ENCODE data around the gene HIRIP3.

GRCh38 chr16:29963021-29963743, 32.2 kb downstream of the HIRIP3 start:
- TF ChIP-seq POLR2A (IDR thresholded peaks at IDR 0.05; ENCODE audit: low read length) = no peak
- no peak for TF ChIP-seq EP300 (IDR thresholded peaks at IDR 0.05)
- no peak for TF ChIP-seq KDM1A (IDR thresholded peaks at IDR 0.05; ENCODE audit: low read depth)
- no peak for TF ChIP-seq BHLHE40 (IDR thresholded peaks at IDR 0.05; ENCODE audit: low read depth, low read length)
- TF ChIP-seq RFX5 (IDR thresholded peaks at IDR 0.05) = no peak
- TF ChIP-seq, protein P1, sequence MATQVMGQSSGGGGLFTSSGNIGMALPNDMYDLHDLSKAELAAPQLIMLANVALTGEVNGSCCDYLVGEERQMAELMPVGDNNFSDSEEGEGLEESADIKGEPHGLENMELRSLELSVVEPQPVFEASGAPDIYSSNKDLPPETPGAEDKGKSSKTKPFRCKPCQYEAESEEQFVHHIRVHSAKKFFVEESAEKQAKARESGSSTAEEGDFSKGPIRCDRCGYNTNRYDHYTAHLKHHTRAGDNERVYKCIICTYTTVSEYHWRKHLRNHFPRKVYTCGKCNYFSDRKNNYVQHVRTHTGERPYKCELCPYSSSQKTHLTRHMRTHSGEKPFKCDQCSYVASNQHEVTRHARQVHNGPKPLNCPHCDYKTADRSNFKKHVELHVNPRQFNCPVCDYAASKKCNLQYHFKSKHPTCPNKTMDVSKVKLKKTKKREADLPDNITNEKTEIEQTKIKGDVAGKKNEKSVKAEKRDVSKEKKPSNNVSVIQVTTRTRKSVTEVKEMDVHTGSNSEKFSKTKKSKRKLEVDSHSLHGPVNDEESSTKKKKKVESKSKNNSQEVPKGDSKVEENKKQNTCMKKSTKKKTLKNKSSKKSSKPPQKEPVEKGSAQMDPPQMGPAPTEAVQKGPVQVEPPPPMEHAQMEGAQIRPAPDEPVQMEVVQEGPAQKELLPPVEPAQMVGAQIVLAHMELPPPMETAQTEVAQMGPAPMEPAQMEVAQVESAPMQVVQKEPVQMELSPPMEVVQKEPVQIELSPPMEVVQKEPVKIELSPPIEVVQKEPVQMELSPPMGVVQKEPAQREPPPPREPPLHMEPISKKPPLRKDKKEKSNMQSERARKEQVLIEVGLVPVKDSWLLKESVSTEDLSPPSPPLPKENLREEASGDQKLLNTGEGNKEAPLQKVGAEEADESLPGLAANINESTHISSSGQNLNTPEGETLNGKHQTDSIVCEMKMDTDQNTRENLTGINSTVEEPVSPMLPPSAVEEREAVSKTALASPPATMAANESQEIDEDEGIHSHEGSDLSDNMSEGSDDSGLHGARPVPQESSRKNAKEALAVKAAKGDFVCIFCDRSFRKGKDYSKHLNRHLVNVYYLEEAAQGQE (IDR thresholded peaks at IDR 0.05) = no peak
- no peak for TF ChIP-seq CEBPB (IDR thresholded peaks at IDR 0.05)
- no peak for TF ChIP-seq USF2 (IDR thresholded peaks at IDR 0.05)
